Measurements from ENCODE around the gene PCDH9.

- TF ChIP-seq EZH2 (IDR thresholded peaks at IDR 0.05; ENCODE audit: insufficient read depth, poor library complexity, severe bottlenecking) (no peak), EZH2phosphoT487 (IDR thresholded peaks at IDR 0.05; ENCODE audit: insufficient read depth, low read depth) (no peak)
These were observed 265.0 kb downstream of the PCDH9 start for GRCh38 chr13:66965181-66965580.
